C4-2B (cell line): Measurements from ENCODE around the gene USP7.

Experiments used
- CTCF ChIP-seq: fragments of 450-650 bp; conservative IDR thresholded peaks from 2 replicates; pipeline ENCODE4 v1.5.1; 2017; ENCODE audit warnings: mild to moderate bottlenecking
- ZFX ChIP-seq: fragments of 450-650 bp; IDR thresholded peaks from 2 replicates; pipeline ENCODE4 v1.6.1; 2017

GRCh38 chr16:8892101-8892575, 71.6 kb downstream of the USP7 start:
- TF ChIP-seq CTCF (no peak), ZFX (no peak)
